Gastrocnemius medialis (tissue), 4 donors: Measurements from ENCODE around the gene CAMSAP1. TPM values are rescaled to one million over a fixed set of nuclear protein-coding genes. Genes with fewer than 3 reads are reported as not detected.
A peak's percentile ranks its signal among the peaks of the same experiment; 100 is the strongest.
"Not testable (repeated sequence)": the region's sequence is repeated elsewhere in the genome, so short reads cannot be mapped to it uniquely, and the experiment has no call there.

Experiments
- ATAC-seq, 2 donors: fragments of 150-250 bp; one replicate each; pipeline ENCODE4 v1.9.1; 2016
- DNase-seq, 2 donors: peaks; one replicate each; pipeline ENCODE4 v3.0.0-alpha.2; 2019
- H3K27ac ChIP-seq, 4 donors: fragments of 200-600 bp; sonication (generic); 1 replicate in 1 of 4; 2 replicates in 3 of 4; pipeline ENCODE4 v1.5.1; 2016 to 2018; ENCODE audit warnings: mild to moderate bottlenecking in 2 of 4, moderate library complexity in 1 of 4
- H3K27me3 ChIP-seq, 3 donors: fragments of 200-600 bp; sonication (generic) in 2 of 3; 1 replicate in 1 of 3; 2 replicates in 2 of 3; pipeline versions ENCODE4 v1.5.1 to v1.6.0; 2016 to 2019; ENCODE audit warnings: mild to moderate bottlenecking in 1 of 3, moderate library complexity in 1 of 3
- H3K36me3 ChIP-seq, 2 donors: fragments of 200-600 bp; sonication (generic) in 1 of 2; one replicate each; pipeline ENCODE4 v1.5.1; 2017 to 2018
- H3K4me1 ChIP-seq, 2 donors: fragments of 200-600 bp; sonication (generic) in 1 of 2; one replicate each; pipeline ENCODE4 v1.5.1; 2016 to 2017; ENCODE audit warnings: mild to moderate bottlenecking in 2 of 2
- H3K4me3 ChIP-seq, 4 donors: fragments of 200-600 bp; sonication (generic) in 3 of 4; 1 replicate in 1 of 4; 2 replicates in 3 of 4; pipeline ENCODE4 v1.5.1; 2016 to 2019; ENCODE audit warnings: mild to moderate bottlenecking in 2 of 4
- H3K9me3 ChIP-seq, 3 donors: fragments of 200-600 bp; sonication (generic) in 2 of 3; 1 replicate in 1 of 3; 2 replicates in 2 of 3; pipeline ENCODE4 v1.5.1; 2016 to 2019
- POLR2A ChIP-seq, 2 donors: fragments of 450-650 bp; IDR thresholded peaks; one replicate each; pipeline ENCODE4 v1.6.1; 2017; ENCODE audit warnings: antibody characterized with exemption in 2 of 2, mild to moderate bottlenecking in 2 of 2, moderate library complexity in 2 of 2
- in situ Hi-C, 4 donors: fragments of 200-750 bp; cut with MboI; loops; one replicate each; pipeline versions ENCODE4 v1.15.0 to v1.8.0; 2017; ENCODE audit warnings: low sequenced_read_pairs in 4 of 4
- intact Hi-C: fragments of 100-400 bp; cut with DNase I; formaldehyde crosslinking; loops from one replicate; pipeline ENCODE4 v1.15.1; 2023; ENCODE audit warnings: low total_unique reads
- total RNA-seq, 4 donors: library from RNA; depleted of rRNA; stranded (reverse); fragments of >200 nt; gene quantifications; one replicate each; pipeline versions ENCODE4 v1.1.0 to v1.2.3, GENCODE V29; 2016
- TF ChIP-seq, protein P1 (sequence below), 5 experiments: fragments of 450-650 bp in 3 of 5; fragments of 200-600 bp in 2 of 5; sonication (generic) in 2 of 5; IDR thresholded peaks in 4 of 5; conservative IDR thresholded peaks in 1 of 5; 1 replicate in 4 of 5; 2 replicates in 1 of 5; pipeline ENCODE4 v1.5.1; 2016 to 2019; ENCODE audit warnings: antibody characterized with exemption in 5 of 5, mild to moderate bottlenecking in 3 of 5, moderate library complexity in 3 of 5

Gene CAMSAP1
- total RNA-seq, 4 donors from 2014 or later: 54.8 to 94.9 (median 82.9) TPM

- no peak overlapping the region for H3K4me3 ChIP-seq
- intact Hi-C loops: loop anchor here (2.0 kb wide), 1 partner anchor 42 kb away; the partner anchor contains the start of gene CAMSAP1
- no peak for DNase-seq
- ATAC-seq: no peak
- H3K27me3 ChIP-seq: no peaks in the 10 kb centered on the region
- no peaks in the 10 kb centered on the region for H3K9me3 ChIP-seq
- peak overlapping the region; percentile 97 to 100 (median 100) for H3K27ac ChIP-seq
- peaks cover 75 to 80% of the 10 kb centered on the region in 2 donors for H3K4me1 ChIP-seq
- H3K36me3 ChIP-seq: peaks cover 3 to 65% of the 10 kb centered on the region in 2 donors
- no peak for TF ChIP-seq POLR2A (IDR thresholded peaks at IDR 0.05)
- TF ChIP-seq, protein P1, sequence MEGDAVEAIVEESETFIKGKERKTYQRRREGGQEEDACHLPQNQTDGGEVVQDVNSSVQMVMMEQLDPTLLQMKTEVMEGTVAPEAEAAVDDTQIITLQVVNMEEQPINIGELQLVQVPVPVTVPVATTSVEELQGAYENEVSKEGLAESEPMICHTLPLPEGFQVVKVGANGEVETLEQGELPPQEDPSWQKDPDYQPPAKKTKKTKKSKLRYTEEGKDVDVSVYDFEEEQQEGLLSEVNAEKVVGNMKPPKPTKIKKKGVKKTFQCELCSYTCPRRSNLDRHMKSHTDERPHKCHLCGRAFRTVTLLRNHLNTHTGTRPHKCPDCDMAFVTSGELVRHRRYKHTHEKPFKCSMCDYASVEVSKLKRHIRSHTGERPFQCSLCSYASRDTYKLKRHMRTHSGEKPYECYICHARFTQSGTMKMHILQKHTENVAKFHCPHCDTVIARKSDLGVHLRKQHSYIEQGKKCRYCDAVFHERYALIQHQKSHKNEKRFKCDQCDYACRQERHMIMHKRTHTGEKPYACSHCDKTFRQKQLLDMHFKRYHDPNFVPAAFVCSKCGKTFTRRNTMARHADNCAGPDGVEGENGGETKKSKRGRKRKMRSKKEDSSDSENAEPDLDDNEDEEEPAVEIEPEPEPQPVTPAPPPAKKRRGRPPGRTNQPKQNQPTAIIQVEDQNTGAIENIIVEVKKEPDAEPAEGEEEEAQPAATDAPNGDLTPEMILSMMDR (IDR thresholded peaks at IDR 0.05 in 4 of 5, conservative IDR thresholded peaks at IDR 0.05 in 1 of 5): no peak
- in situ Hi-C loops: no loop called here
Observed at GRCh38 chr9:135948968-135949367, 41.6 kb upstream of the CAMSAP1 start.

DNA sequence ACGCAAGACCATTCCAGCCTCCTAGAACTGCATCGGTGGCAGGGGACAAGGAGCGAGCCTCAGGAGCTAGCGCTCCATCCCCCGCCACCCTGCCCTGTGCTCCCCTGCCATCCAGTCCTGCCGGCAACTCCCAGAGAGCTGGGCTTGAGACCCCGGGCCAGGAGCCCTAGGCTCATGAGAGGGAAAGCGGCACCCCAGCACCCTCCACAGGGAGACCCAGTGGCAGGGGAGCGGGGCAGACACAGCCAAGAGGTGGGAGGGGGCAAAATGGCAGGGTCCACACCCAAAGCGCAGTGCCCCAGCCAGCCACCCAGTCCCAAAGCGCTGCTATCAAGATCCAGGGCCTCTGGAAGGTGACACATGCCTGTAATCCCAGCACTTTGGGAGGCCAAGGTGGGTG lies 41.1 kb upstream of the CAMSAP1 start:
- H3K27ac ChIP-seq: peak overlapping the region; percentile 97 to 100 (median 100)
- peaks cover 3 to 66% of the 10 kb centered on the region in 2 donors for H3K36me3 ChIP-seq
- H3K9me3 ChIP-seq: no peaks in the 10 kb centered on the region
- peaks cover 70 to 77% of the 10 kb centered on the region in 2 donors for H3K4me1 ChIP-seq
- H3K27me3 ChIP-seq: no peaks in the 10 kb centered on the region
- ATAC-seq: no peak
- in situ Hi-C loops (no loop called here), intact Hi-C loops (loop anchor here (2.0 kb wide), 1 partner anchor 42 kb away; the partner anchor contains the start of gene CAMSAP1)
- H3K4me3 ChIP-seq: no peak overlapping the region
- TF ChIP-seq, protein P1 (IDR thresholded peaks at IDR 0.05 in 4 of 5, conservative IDR thresholded peaks at IDR 0.05 in 1 of 5): no peak
- no peak for TF ChIP-seq POLR2A (IDR thresholded peaks at IDR 0.05)
- DNase-seq: no peak

GRCh38 chr9:135947582-135947981 lies 40.2 kb upstream of the CAMSAP1 start:
- DNase-seq: no peak
- Histone ChIP-seq H3K27me3 (no peaks in the 10 kb centered on the region), H3K4me1 (peaks cover 66 to 68% of the 10 kb centered on the region in 2 donors), H3K4me3 (no peak overlapping the region), H3K27ac (peak overlapping the region; percentile 97 to 100 (median 100)), H3K9me3 (no peaks in the 10 kb centered on the region), H3K36me3 (peaks cover 3 to 60% of the 10 kb centered on the region in 2 donors)
- no peak for ATAC-seq
- in situ Hi-C loops (no loop called here), intact Hi-C loops (loop anchor here (2.0 kb wide), 1 partner anchor 21 kb away; no protein-coding TSS in a partner anchor)
- TF ChIP-seq POLR2A (IDR thresholded peaks at IDR 0.05): no peak
- TF ChIP-seq, protein P1 (IDR thresholded peaks at IDR 0.05 in 4 of 5, conservative IDR thresholded peaks at IDR 0.05 in 1 of 5): no peak

- in situ Hi-C loops, H3K27me3 ChIP-seq, H3K9me3 ChIP-seq, H3K4me3 ChIP-seq, DNase-seq: not testable (repeated sequence)
- H3K4me1 ChIP-seq: peaks cover 66 to 70% of the 10 kb centered on the region in 2 donors
- H3K27ac ChIP-seq: peak overlapping the region; percentile 97 to 100 (median 100)
- peak in 1 of 2 donors; percentile 12 for ATAC-seq
- H3K36me3 ChIP-seq: peaks cover 3 to 63% of the 10 kb centered on the region in 2 donors
- intact Hi-C loops: loop anchor here (2.0 kb wide), 1 partner anchor 20 kb away; no protein-coding TSS in a partner anchor
Observed at GRCh38 chr9:135947105-135947504, 39.8 kb upstream of the CAMSAP1 start.

DNA sequence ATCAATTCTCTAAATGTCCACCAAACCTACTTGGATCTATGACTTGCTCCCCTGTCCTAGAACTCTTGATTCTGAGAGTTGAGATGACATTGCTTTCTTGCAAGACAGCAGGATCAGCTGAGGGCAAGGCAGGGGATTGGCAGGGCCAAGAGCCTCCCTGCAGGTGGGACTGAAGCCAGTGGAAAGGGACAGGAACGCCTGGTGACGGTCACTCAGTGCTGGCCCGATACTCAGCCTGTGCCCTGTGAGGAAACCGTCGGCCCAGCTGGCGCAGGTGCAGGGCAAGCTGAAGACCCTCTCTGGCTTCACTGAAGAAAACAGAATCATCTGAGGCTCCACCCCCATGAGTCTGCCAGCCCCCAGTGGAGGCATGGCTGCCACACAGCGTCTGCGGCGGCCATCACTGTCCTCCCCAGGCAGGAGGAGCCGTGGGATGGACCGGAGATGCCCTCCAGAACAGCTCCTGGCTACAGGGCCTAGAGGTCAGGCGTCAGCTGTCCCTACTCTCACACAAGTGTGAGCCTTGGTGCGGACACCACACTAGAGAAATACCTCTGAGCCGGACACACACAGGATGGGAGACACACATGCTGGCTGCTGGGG lies 39.1 kb upstream of the CAMSAP1 start:
- peaks cover 3 to 69% of the 10 kb centered on the region in 2 donors for H3K36me3 ChIP-seq
- DNase-seq (peak; percentile 90 to 94), ATAC-seq (peak; percentile 64 to 68)
- TF ChIP-seq, protein P1 (IDR thresholded peaks at IDR 0.05 in 4 of 5, conservative IDR thresholded peaks at IDR 0.05 in 1 of 5): no peak
- peak; percentile 45 to 56 for TF ChIP-seq POLR2A (IDR thresholded peaks at IDR 0.05)
- H3K27ac ChIP-seq: peak overlapping the region; percentile 97 to 100 (median 100)
- in situ Hi-C loops: no loop called here
- H3K27me3 ChIP-seq: no peaks in the 10 kb centered on the region
- peaks cover 68 to 74% of the 10 kb centered on the region in 2 donors for H3K4me1 ChIP-seq
- H3K9me3 ChIP-seq: no peaks in the 10 kb centered on the region
- intact Hi-C loops: loop anchor here (2.0 kb wide), 1 partner anchor 20 kb away; no protein-coding TSS in a partner anchor
- H3K4me3 ChIP-seq: no peak overlapping the region
